Upper lobe of left lung (tissue), 4 donors: ENCODE data around the gene ADIG.

Experiments
- CTCF ChIP-seq, 6 experiments: fragments of 450-650 bp in 4 of 6; fragments of 200-600 bp in 2 of 6; sonication (generic) in 2 of 6; IDR thresholded peaks; one replicate each; pipeline ENCODE4 v1.5.1; 2016 to 2019; ENCODE audit warnings: antibody characterized with exemption in 6 of 6
- EP300 ChIP-seq, 4 donors: sonication (generic); formaldehyde crosslinking; IDR thresholded peaks; one replicate each; pipeline ENCODE4 v1.5.1; 2017; ENCODE audit warnings: antibody characterized with exemption in 4 of 4, control low read depth in 2 of 4
- POLR2A ChIP-seq, 4 donors: fragments of 450-650 bp; IDR thresholded peaks; one replicate each; pipeline ENCODE4 v1.5.1; 2016 to 2017; ENCODE audit warnings: antibody characterized with exemption in 4 of 4, mild to moderate bottlenecking in 2 of 4
- POLR2AphosphoS5 ChIP-seq, 2 donors: sonication (generic); formaldehyde crosslinking; IDR thresholded peaks; one replicate each; pipeline ENCODE4 v1.5.1; 2017; ENCODE audit warnings: antibody characterized with exemption in 2 of 2

GRCh38 chr20:38624084-38624483, 43.1 kb downstream of the ADIG start:
- TF ChIP-seq CTCF (IDR thresholded peaks at IDR 0.05), result no peak
- TF ChIP-seq EP300 (IDR thresholded peaks at IDR 0.05), result no peak
- TF ChIP-seq POLR2AphosphoS5 (IDR thresholded peaks at IDR 0.05), result no peak
- no peak for TF ChIP-seq POLR2A (IDR thresholded peaks at IDR 0.05)
